GM23338 (cell line): ENCODE data around the gene MAN2B2. TPM values are rescaled to one million over a fixed set of nuclear protein-coding genes. Genes with fewer than 3 reads are reported as not detected.

Experiments
- ATAC-seq: fragments of 200-7000 bp; cut with Tn5 transposase; 3 replicates; pipeline ENCODE4 v1.9.1; 2020
- DNase-seq: peaks from one replicate; pipeline ENCODE4 v3.0.0-alpha.2; 2015; ENCODE audit warnings: low spot score
- H2AFZ ChIP-seq: fragments of 200-600 bp; sonication (generic); 2 replicates; pipeline ENCODE4 v1.8.0; 2016; ENCODE audit warnings: antibody characterized with exemption, mild to moderate bottlenecking, moderate library complexity
- H3F3A ChIP-seq: fragments of 200-600 bp; sonication (generic); replicated peaks from 2 replicates; pipeline ENCODE4 v1.8.0; 2017; ENCODE audit warnings: antibody characterized with exemption, mixed run types, low read depth
- H3K27ac ChIP-seq: fragments of 200-600 bp; sonication (generic); 2 replicates; pipeline ENCODE4 v1.6.1; 2016; ENCODE audit warnings: low read depth
- H3K27me3 ChIP-seq: fragments of 200-600 bp; sonication (generic); 2 replicates; pipeline ENCODE4 v1.8.0; 2016; ENCODE audit warnings: mild to moderate bottlenecking, mixed run types, moderate library complexity; ENCODE audit not compliant: insufficient read depth
- H3K36me3 ChIP-seq: fragments of 200-600 bp; sonication (generic); 2 replicates; pipeline ENCODE4 v1.8.0; 2016; ENCODE audit warnings: mild to moderate bottlenecking; ENCODE audit not compliant: insufficient read depth
- H3K4me1 ChIP-seq: fragments of 200-600 bp; sonication (generic); 2 replicates; pipeline ENCODE4 v1.8.0; 2016; ENCODE audit warnings: mild to moderate bottlenecking, moderate library complexity; ENCODE audit not compliant: insufficient read depth
- H3K4me2 ChIP-seq: fragments of 200-600 bp; sonication (generic); 2 replicates; pipeline ENCODE4 v1.7.1; 2017; ENCODE audit warnings: mixed run types
- H3K4me3 ChIP-seq: fragments of 200-600 bp; sonication (generic); 2 replicates; pipeline ENCODE4 v1.6.1; 2016; ENCODE audit warnings: mixed run types
- H3K79me2 ChIP-seq: fragments of 200-600 bp; sonication (generic); replicated peaks from 2 replicates; pipeline ENCODE4 v1.8.0; 2017; ENCODE audit warnings: mild to moderate bottlenecking; ENCODE audit not compliant: insufficient read depth
- H3K9me2 ChIP-seq: fragments of 200-600 bp; sonication (generic); 2 replicates; pipeline ENCODE4 v1.8.0; 2017; ENCODE audit not compliant: insufficient read depth
- H4K20me1 ChIP-seq: fragments of 200-600 bp; sonication (generic); replicated peaks from 2 replicates; pipeline ENCODE4 v1.8.0; 2017; ENCODE audit warnings: mild to moderate bottlenecking; ENCODE audit not compliant: insufficient read depth
- H3K27ac Mint-ChIP-seq: 2 replicates; pipeline ENCODE4 v1.8.0; 2020; ENCODE audit warnings: inconsistent platforms, mild to moderate bottlenecking, moderate library complexity, mixed read lengths
- H3K27me3 Mint-ChIP-seq: 3 replicates; pipeline ENCODE4 v1.8.0; 2022; ENCODE audit warnings: low read depth, mild to moderate bottlenecking, moderate library complexity, mixed read lengths, inconsistent platforms; ENCODE audit not compliant: insufficient read depth, poor library complexity
- H3K36me3 Mint-ChIP-seq: 3 replicates; pipeline ENCODE4 v1.8.0; 2021; ENCODE audit warnings: low read depth, mild to moderate bottlenecking, inconsistent platforms, moderate library complexity, mixed read lengths
- H3K4me1 Mint-ChIP-seq: 3 replicates; pipeline ENCODE4 v1.8.0; 2020; ENCODE audit warnings: mild to moderate bottlenecking, inconsistent platforms, mixed read lengths
- H3K4me3 Mint-ChIP-seq: 3 replicates; pipeline ENCODE4 v1.8.0; 2021; ENCODE audit warnings: moderate library complexity, mild to moderate bottlenecking, inconsistent platforms, mixed read lengths
- H3K9me3 Mint-ChIP-seq: 3 replicates; pipeline ENCODE4 v1.8.0; 2020; ENCODE audit warnings: moderate library complexity, mild to moderate bottlenecking, inconsistent platforms, mixed read lengths
- CREB1 ChIP-seq: fragments of 250-450 bp; sonication (Bioruptor Pico); IDR thresholded peaks from 2 replicates; pipeline ENCODE4 v1.5.0; 2020; ENCODE audit warnings: low read depth, mild to moderate bottlenecking, moderate library complexity
- EZH2 ChIP-seq: fragments of 200-600 bp; sonication (generic); IDR thresholded peaks from one replicate; pipeline ENCODE4 v1.8.0; 2017; ENCODE audit warnings: antibody characterized with exemption, mild to moderate bottlenecking, low read depth; ENCODE audit not compliant: unreplicated experiment
- EZH2phosphoT487 ChIP-seq: fragments of 200-600 bp; sonication (generic); IDR thresholded peaks from one replicate; pipeline ENCODE4 v1.8.1; 2018; ENCODE audit warnings: antibody characterized with exemption; ENCODE audit not compliant: unreplicated experiment
- JUNB ChIP-seq: IDR thresholded peaks from one replicate; pipeline ENCODE4 v1.6.1; 2016; ENCODE audit warnings: antibody characterized with exemption; ENCODE audit not compliant: unreplicated experiment
- NANOG ChIP-seq: IDR thresholded peaks from 2 replicates; pipeline ENCODE4 v1.6.1; 2016; ENCODE audit warnings: antibody characterized with exemption, borderline replicate concordance
- POLR2AphosphoS5 ChIP-seq: IDR thresholded peaks from 2 replicates; pipeline ENCODE4 v1.6.1; 2016; ENCODE audit warnings: antibody characterized with exemption, low read depth
- STAT1 ChIP-seq: IDR thresholded peaks from one replicate; pipeline ENCODE4 v1.6.1; 2016; ENCODE audit warnings: antibody characterized with exemption; ENCODE audit not compliant: unreplicated experiment
- ZNF114 ChIP-seq: fragments of 250-450 bp; sonication (Bioruptor Pico); IDR thresholded peaks from 2 replicates; pipeline ENCODE4 v1.5.0; 2020; ENCODE audit warnings: mild to moderate bottlenecking, moderate library complexity
- ZNF331 ChIP-seq: fragments of 250-450 bp; sonication (Bioruptor Pico); IDR thresholded peaks from 2 replicates; pipeline ENCODE4 v1.5.0; 2020; ENCODE audit warnings: low read depth, mild to moderate bottlenecking, moderate library complexity
- polyA plus RNA-seq: library from polyadenylated mRNA; unstranded; fragments of >200 nt; fragmentation: Nextera tagmentation; extraction: Ambion mirVana; gene quantifications from 2 replicates; pipeline ENCODE4 v1.2.1, GENCODE V29; 2016
- total RNA-seq: library from RNA; depleted of rRNA; stranded (reverse); fragments of >200 nt; shearing (Covaris generic); gene quantifications from 2 replicates; pipeline ENCODE4 v1.2.3, GENCODE V29; 2014
- TF ChIP-seq, protein P1 (sequence below): IDR thresholded peaks from 2 replicates; pipeline ENCODE4 v1.6.1; 2016; ENCODE audit warnings: antibody characterized with exemption
- TF ChIP-seq, protein P2 (sequence below): IDR thresholded peaks from one replicate; pipeline ENCODE4 v1.6.1; 2018; ENCODE audit warnings: antibody characterized with exemption; ENCODE audit not compliant: unreplicated experiment
- TF ChIP-seq, protein P3 (sequence below), 2 experiments: fragments of 200-600 bp in 1 of 2; sonication (generic) in 1 of 2; conservative IDR thresholded peaks; 2 replicates each; pipeline versions ENCODE4 v1.5.1 to v1.6.1; 2016 to 2017; ENCODE audit warnings: antibody characterized with exemption in 2 of 2, low read depth in 2 of 2, mild to moderate bottlenecking in 2 of 2, moderate library complexity in 1 of 2

MAN2B2 gene
- total and polyA plus RNA-seq, 2 experiments from 2014 or later, result 1.6 to 6.9 TPM

DNA sequence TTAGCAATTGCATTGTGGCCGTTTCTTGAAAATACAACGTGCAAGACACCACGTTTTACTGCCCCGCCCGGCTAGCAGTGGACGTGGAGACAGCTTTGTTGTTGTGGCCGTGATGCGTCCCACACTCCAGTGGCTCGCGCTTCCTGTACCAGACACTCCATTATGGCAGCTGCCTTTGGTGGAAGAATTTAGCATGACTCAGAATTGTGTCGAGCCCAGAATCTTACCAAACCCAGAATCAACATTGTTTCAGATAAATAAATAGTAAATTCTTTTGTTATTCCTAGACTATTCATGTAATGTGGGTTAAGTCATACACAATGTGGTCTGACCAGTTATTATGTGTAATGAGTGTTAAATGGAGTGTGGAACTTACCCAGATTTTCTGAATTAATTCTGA lies 93.4 kb downstream of the MAN2B2 start:
- TF ChIP-seq ZNF331 (CRISPR knock-in tag) (no peak), STAT1 (no peak)
- TF ChIP-seq, protein P1, sequence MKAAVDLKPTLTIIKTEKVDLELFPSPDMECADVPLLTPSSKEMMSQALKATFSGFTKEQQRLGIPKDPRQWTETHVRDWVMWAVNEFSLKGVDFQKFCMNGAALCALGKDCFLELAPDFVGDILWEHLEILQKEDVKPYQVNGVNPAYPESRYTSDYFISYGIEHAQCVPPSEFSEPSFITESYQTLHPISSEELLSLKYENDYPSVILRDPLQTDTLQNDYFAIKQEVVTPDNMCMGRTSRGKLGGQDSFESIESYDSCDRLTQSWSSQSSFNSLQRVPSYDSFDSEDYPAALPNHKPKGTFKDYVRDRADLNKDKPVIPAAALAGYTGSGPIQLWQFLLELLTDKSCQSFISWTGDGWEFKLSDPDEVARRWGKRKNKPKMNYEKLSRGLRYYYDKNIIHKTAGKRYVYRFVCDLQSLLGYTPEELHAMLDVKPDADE, result no peak
- H3K4me1 Mint-ChIP-seq, result peaks cover 3% of the 10 kb centered on the region; the same call in 1 of the 3 replicates
- H3K9me3 Mint-ChIP-seq, result peaks cover 4% of the 10 kb centered on the region
- no peak for ATAC-seq
- H3K4me3 ChIP-seq, result no peak overlapping the region
- no peak for DNase-seq
- no peak overlapping the region for H3K4me3 Mint-ChIP-seq
- 0 out of 2 replicates have a peak, but pooled peaks cover 5% of the 10 kb centered on the region for H3K4me1 ChIP-seq
- H3K79me2 ChIP-seq, result no peaks in the 10 kb centered on the region
- no peaks in the 10 kb centered on the region for H4K20me1 ChIP-seq
- peaks cover 10% of the 10 kb centered on the region for H3K27me3 ChIP-seq
- no peaks in the 10 kb centered on the region for H3K9me2 ChIP-seq
- no peak overlapping the region for H3K27ac ChIP-seq
- H3F3A ChIP-seq, result no peaks in the 10 kb centered on the region
- no peak overlapping the region for H3K4me2 ChIP-seq
- no peak overlapping the region for H3K27ac Mint-ChIP-seq
- no peak overlapping the region for H2AFZ ChIP-seq
- H3K36me3 Mint-ChIP-seq, result peaks cover 5% of the 10 kb centered on the region; the same call in 2 of the 3 replicates
- H3K27me3 Mint-ChIP-seq, result peaks cover 10% of the 10 kb centered on the region
- H3K36me3 ChIP-seq, result no peaks in the 10 kb centered on the region

DNA sequence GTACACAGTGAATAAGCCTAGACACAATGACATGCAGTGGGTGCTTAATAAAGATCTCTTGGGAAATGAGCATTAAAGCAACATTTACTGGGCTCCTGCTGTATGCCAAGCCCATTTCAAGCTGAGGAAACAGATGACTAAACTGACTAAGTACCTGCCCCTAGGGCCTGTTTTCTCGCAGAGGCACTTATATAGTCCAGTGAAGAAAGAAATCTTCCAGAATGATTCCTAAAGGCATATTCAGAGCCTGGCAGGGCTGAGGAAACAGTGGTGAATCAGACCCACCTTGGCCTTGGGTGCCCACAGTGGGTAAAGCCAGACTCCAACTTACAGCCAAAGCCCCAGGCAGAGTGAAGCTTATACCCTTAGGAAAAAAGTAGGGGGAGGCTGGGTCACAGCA lies 96.7 kb downstream of the MAN2B2 start:
- H3K27me3 ChIP-seq, result no peaks in the 10 kb centered on the region
- no peak overlapping the region for H3K27ac ChIP-seq
- H3K27me3 Mint-ChIP-seq, result peaks cover 17% of the 10 kb centered on the region
- ATAC-seq (no peak), DNase-seq (no peak)
- no peak overlapping the region for H3K4me3 ChIP-seq
- no peak overlapping the region for H3K27ac Mint-ChIP-seq
- H3K4me2 ChIP-seq, result no peak overlapping the region
- peaks cover 20% of the 10 kb centered on the region for H3K4me1 ChIP-seq
- H3K79me2 ChIP-seq, result peaks cover 23% of the 10 kb centered on the region
- H3K4me3 Mint-ChIP-seq, result no peak overlapping the region
- no peak overlapping the region for H2AFZ ChIP-seq
- peaks cover 5% of the 10 kb centered on the region; the same call in 1 of the 2 replicates for H3K36me3 ChIP-seq
- peaks cover 18% of the 10 kb centered on the region for H4K20me1 ChIP-seq
- H3K9me3 Mint-ChIP-seq, result peaks cover 5% of the 10 kb centered on the region; the same call in 2 of the 3 replicates
- peaks cover 26% of the 10 kb centered on the region for H3K4me1 Mint-ChIP-seq
- no peaks in the 10 kb centered on the region for H3K9me2 ChIP-seq
- H3K36me3 Mint-ChIP-seq, result peaks cover 28% of the 10 kb centered on the region
- H3F3A ChIP-seq, result no peaks in the 10 kb centered on the region
- TF ChIP-seq EZH2phosphoT487 (no peak), CREB1 (CRISPR knock-in tag) (no peak), STAT1 (no peak), POLR2AphosphoS5 (no peak), ZNF114 (CRISPR knock-in tag) (no peak), NANOG (no peak), JUNB (no peak), EZH2 (no peak), ZNF331 (CRISPR knock-in tag) (no peak)
- TF ChIP-seq, protein P1, result no peak
- TF ChIP-seq, protein P2, sequence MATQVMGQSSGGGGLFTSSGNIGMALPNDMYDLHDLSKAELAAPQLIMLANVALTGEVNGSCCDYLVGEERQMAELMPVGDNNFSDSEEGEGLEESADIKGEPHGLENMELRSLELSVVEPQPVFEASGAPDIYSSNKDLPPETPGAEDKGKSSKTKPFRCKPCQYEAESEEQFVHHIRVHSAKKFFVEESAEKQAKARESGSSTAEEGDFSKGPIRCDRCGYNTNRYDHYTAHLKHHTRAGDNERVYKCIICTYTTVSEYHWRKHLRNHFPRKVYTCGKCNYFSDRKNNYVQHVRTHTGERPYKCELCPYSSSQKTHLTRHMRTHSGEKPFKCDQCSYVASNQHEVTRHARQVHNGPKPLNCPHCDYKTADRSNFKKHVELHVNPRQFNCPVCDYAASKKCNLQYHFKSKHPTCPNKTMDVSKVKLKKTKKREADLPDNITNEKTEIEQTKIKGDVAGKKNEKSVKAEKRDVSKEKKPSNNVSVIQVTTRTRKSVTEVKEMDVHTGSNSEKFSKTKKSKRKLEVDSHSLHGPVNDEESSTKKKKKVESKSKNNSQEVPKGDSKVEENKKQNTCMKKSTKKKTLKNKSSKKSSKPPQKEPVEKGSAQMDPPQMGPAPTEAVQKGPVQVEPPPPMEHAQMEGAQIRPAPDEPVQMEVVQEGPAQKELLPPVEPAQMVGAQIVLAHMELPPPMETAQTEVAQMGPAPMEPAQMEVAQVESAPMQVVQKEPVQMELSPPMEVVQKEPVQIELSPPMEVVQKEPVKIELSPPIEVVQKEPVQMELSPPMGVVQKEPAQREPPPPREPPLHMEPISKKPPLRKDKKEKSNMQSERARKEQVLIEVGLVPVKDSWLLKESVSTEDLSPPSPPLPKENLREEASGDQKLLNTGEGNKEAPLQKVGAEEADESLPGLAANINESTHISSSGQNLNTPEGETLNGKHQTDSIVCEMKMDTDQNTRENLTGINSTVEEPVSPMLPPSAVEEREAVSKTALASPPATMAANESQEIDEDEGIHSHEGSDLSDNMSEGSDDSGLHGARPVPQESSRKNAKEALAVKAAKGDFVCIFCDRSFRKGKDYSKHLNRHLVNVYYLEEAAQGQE, result no peak
- TF ChIP-seq, protein P3, sequence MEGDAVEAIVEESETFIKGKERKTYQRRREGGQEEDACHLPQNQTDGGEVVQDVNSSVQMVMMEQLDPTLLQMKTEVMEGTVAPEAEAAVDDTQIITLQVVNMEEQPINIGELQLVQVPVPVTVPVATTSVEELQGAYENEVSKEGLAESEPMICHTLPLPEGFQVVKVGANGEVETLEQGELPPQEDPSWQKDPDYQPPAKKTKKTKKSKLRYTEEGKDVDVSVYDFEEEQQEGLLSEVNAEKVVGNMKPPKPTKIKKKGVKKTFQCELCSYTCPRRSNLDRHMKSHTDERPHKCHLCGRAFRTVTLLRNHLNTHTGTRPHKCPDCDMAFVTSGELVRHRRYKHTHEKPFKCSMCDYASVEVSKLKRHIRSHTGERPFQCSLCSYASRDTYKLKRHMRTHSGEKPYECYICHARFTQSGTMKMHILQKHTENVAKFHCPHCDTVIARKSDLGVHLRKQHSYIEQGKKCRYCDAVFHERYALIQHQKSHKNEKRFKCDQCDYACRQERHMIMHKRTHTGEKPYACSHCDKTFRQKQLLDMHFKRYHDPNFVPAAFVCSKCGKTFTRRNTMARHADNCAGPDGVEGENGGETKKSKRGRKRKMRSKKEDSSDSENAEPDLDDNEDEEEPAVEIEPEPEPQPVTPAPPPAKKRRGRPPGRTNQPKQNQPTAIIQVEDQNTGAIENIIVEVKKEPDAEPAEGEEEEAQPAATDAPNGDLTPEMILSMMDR (conservative IDR thresholded peaks at IDR 0.05; ENCODE audit: low read depth in 2 of 2), result no peak
